ENCODE measurements around the gene GLT6D1. TPM values are rescaled to one million over a fixed set of nuclear protein-coding genes. Genes with fewer than 3 reads are reported as not detected.
A peak's percentile ranks its signal among the peaks of the same experiment; 100 is the strongest.

Gene GLT6D1
- total RNA-seq, 1 donor from 2014 or later, result not detected

DNA sequence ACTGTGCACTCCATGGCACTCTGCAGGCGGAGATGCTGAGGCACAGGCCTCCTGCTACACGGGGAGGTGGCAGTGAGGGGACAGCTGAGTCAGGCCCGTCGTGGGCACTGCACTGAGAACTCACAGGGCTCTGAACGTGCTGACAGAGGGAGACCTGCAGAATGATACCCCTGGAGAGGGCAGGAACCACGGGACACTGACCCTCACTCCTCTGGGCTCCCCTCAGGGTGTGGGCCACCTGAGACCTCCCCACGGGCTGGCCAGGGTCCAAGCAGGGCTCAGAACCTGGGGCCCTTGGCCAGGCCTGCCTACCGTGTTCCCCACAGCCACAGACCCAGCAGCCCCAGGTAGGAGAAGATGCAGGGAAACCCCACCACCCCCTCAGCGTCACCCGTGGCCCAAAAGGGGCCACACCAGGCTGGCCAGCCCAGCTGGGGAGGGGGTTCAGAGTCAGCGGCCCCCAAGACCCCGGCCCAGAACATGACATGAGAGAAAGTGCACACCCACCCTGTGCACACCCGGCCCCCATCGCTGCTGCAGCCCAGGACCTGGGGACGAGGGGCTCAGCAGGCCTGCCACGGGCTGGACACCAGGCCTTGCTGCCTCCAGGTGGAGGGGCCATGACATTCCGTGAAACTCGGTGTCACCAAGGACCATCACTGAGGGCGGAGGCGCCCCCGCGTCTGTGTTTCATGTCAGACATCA is 30.9 kb downstream of the GLT6D1 start:
- no peak overlapping the region for H3K4me3 ChIP-seq (ENCODE audit: low read depth, low read length)
- DNase-seq (ENCODE audit: low read depth), result no peak
- TF ChIP-seq, protein P1, sequence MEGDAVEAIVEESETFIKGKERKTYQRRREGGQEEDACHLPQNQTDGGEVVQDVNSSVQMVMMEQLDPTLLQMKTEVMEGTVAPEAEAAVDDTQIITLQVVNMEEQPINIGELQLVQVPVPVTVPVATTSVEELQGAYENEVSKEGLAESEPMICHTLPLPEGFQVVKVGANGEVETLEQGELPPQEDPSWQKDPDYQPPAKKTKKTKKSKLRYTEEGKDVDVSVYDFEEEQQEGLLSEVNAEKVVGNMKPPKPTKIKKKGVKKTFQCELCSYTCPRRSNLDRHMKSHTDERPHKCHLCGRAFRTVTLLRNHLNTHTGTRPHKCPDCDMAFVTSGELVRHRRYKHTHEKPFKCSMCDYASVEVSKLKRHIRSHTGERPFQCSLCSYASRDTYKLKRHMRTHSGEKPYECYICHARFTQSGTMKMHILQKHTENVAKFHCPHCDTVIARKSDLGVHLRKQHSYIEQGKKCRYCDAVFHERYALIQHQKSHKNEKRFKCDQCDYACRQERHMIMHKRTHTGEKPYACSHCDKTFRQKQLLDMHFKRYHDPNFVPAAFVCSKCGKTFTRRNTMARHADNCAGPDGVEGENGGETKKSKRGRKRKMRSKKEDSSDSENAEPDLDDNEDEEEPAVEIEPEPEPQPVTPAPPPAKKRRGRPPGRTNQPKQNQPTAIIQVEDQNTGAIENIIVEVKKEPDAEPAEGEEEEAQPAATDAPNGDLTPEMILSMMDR (conservative IDR thresholded peaks at IDR 0.05; ENCODE audit: low read depth, low read length), result no peak

DNA sequence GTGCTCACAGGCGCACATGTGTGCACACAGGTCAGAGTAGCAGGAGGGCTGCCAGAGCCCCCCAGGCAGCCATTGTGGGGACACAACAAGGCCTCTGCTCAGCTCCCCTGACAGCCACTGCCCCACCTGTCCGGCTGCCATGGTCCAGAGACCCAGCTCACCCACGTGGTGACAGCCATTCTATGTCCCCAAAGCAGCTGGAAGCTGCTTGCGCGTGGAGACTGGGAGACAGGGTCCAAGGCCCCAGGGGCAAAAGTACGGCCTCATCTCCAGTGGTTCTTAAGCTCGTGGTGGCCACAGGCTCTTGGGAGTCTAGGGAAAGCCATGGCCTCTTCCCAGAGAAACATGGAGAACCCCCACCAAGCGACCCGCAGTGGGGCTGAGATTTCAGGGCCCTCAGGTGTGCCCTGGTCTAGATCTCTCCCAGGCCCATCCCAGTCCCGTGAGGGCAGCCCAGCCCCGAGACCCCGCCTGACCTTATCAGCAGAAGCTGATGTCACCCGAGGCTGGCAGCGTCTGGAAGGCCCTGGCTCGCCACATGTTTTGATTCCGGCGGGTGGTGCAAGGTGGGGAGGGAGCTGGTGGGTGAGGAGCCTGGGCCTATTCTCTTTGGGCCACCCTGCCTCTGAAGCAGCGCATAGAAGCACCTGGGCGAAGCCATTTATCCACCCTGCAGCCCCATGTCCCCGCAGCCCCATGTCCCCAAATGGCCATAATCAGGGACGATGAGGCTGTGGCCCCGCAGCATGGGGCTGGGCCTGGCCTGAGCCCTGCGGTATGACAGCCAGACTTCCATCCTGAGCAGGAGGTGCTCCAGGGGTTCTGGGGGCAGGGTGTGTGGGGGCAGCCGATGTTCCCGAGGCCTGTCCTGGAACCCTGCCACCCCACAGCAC is 31.7 kb downstream of the GLT6D1 start:
- H3K4me3 ChIP-seq (ENCODE audit: low read depth, low read length), result no peak overlapping the region
- DNase-seq (ENCODE audit: low read depth), result no peak
- TF ChIP-seq, protein P1 (conservative IDR thresholded peaks at IDR 0.05; ENCODE audit: low read depth, low read length), result no peak

DNA sequence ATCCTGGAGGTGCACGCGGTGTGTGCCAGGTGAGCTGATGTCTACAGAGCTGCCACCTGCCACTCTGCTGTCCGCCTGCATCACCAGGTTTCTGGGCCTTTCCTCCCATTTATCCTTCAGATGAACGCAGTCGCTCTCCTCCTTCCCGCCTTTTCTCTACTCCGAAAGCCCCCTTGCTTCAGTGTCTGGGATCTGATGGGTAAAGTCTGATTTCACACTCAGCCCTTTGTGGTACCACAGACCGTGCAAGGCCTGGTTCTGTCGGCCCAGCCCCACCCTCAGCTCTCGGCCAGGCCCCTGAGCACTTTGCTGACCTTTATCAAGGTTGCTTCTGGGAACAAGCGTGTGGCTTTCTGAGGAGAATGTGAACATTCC is 32.5 kb downstream of the GLT6D1 start:
- H3K4me3 ChIP-seq (ENCODE audit: low read depth, low read length), result no peak overlapping the region
- no peak for DNase-seq (ENCODE audit: low read depth)
- TF ChIP-seq, protein P1 (conservative IDR thresholded peaks at IDR 0.05; ENCODE audit: low read depth, low read length), result no peak

DNA sequence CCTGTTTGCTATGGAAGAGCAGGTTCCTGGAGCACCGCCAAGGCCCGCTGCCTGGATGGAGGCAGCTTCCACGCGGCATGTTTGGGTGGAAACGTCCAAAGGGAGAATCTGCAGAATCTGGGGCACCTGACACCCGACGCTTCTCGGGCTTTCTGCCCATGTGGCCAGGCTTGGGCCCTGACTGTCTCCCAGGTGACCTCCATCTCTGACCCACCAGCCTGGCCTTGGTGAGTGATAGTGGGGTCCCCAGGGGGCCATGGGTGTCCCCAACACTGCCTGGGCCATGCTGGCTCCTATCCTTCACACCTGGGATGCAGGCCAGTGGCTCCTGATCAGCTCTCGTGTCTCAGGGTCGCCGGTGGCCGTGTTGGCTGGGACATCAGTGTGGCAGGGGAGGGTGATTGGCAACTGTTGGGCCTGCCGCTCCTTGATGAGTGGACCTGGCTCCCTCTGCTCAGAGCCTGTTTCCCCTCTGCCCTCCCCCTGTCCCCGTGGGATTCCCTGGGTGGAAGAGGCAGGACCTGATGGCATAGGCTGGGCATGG is 34.0 kb downstream of the GLT6D1 start:
- no peak overlapping the region for H3K4me3 ChIP-seq (ENCODE audit: low read depth, low read length)
- no peak for DNase-seq (ENCODE audit: low read depth)
- TF ChIP-seq, protein P1 (conservative IDR thresholded peaks at IDR 0.05; ENCODE audit: low read depth, low read length), result no peak

DNA sequence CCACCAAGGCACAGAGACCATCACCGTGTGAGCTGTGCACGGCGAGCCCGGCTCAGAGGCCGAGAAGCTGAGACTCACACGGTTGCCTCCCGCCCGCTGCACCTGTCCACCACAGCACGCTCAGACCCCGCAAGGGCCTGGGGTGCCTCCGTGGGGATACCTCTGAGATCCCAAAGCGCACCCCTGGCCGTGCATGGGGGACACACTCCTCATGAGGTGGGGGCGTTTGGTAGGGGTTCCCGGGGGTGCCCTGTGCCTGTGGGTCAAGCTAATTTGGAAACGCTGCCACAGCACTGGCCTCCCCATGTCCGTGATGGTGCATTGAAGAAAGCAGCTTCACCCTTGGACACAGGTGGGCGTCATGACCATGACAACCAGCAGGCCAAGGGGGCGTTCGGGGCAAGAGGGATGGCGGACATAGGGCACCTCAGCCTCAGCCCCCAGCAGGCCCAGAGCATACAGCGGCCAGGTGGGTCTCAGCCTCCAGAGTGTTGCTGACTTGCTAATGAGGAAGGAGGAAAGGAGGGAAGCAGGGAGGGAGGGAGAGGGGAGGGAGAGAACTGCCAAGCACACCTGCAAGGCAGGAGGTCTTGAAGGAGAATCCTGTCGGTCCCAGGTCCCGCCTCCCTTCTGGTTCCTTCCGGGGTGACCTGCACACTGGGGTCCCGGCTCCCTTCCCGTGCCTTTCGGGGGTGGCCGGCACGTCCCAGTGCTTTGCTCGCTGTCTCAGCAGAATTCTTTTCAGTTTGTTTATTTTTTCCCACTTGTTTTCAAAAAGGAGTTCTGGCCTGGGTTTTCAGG is 34.7 kb downstream of the GLT6D1 start:
- TF ChIP-seq, protein P1 (conservative IDR thresholded peaks at IDR 0.05; ENCODE audit: low read depth, low read length), result no peak
- no peak for DNase-seq (ENCODE audit: low read depth)
- H3K4me3 ChIP-seq (ENCODE audit: low read depth, low read length), result no peak overlapping the region

DNA sequence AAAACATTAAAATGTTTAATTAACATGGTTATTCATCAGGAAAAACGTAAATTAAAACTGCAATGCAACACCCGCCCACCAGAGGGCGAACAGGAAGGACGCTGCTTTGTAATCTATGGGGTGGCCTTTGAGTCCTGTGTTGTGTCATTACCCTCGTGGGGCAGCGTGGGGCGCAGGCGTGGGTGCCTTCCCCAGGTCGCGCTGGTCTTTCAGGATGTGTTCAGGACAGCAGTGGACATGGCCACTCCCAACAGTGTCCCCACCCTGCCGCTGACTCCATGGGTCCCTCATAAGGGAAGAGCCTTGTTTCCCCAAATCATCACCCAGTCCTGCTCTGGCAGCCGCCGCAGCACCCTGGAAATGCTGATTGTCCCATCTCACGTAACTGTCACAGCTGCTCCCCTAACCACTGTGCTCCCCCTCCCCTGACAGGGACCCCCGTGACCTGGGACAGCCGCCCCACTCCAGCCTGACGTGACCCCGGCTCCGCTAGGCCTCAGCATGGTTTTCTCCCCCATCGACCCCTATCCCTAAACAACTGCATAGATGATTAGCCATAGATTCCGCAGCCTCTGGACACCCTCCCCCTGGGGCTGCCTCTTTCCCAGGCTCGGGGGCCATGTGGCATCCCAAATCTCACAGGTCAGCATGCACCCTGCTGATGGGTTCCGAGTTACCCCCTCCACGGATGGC is 36.4 kb downstream of the GLT6D1 start:
- DNase-seq (ENCODE audit: low read depth), result no peak
- TF ChIP-seq, protein P1 (conservative IDR thresholded peaks at IDR 0.05; ENCODE audit: low read depth, low read length), result peak; percentile 69

More for the DNA sequence above, 36.4 kb downstream of the GLT6D1 start:
- no peak overlapping the region for H3K4me3 ChIP-seq (ENCODE audit: low read depth, low read length)
